ENCODE data around the gene ZNF385D. TPM values are rescaled to one million over a fixed set of nuclear protein-coding genes. Genes with fewer than 3 reads are reported as not detected.

The ZNF385D gene
- total RNA-seq (10 to 100 TPM in 1 of 2 donors, 1 to 10 TPM in 1; 3.1 to 30.9 TPM), polyA plus RNA-seq (under 1 TPM; 0.17 to 0.81 TPM)
- long read RNA-seq, donor 1, full-length matches to known transcripts = 3 of 3 reads
- long read RNA-seq, donor 1, partial matches to known transcripts = 0 of 3 reads
- long read RNA-seq, donor 1, other reads (novel, unspliced or antisense) = 0 of 3 reads
- long read RNA-seq, donor 2, full-length matches to known transcripts = 1 of 1 reads
- long read RNA-seq, donor 2, partial matches to known transcripts = 0 of 1 reads
- long read RNA-seq, donor 2, other reads (novel, unspliced or antisense) = 0 of 1 reads
- long read RNA-seq, donor 3, full-length matches to known transcripts = 2 of 2 reads
- long read RNA-seq, donor 3, partial matches to known transcripts = 0 of 2 reads
- long read RNA-seq, donor 3, other reads (novel, unspliced or antisense) = 0 of 2 reads
- long read RNA-seq, donor 4, full-length matches to known transcripts = 1 of 1 reads
- long read RNA-seq, donor 4, partial matches to known transcripts = 0 of 1 reads
- long read RNA-seq, donor 4, other reads (novel, unspliced or antisense) = 0 of 1 reads
- long read RNA-seq, donor 5, full-length matches to known transcripts = 2 of 2 reads
- long read RNA-seq, donor 5, partial matches to known transcripts = 0 of 2 reads
- long read RNA-seq, donor 5, other reads (novel, unspliced or antisense) = 0 of 2 reads

GRCh38 chr3:21750831-21751391 lies at the start of gene ZNF385D:
ZNF385D (minus strand) TSS chr3:21751210; CDS start chr3:21750916, 294 bp downstream.
- 4 to 5% methylated on average over 31 of the region's 31 CpGs for WGBS, 2 donors
- Histone ChIP-seq H3K27ac (ENCODE audit: low read depth in 1 of 2, low read length in 1 of 2) (peak within 1 kb of the TSS in 1 of 2 donors; percentile 59), H3K9ac (ENCODE audit: insufficient read depth in 1 of 2, low read length in 2 of 2) (peak within 1 kb of the TSS; percentile 32 to 75)

GRCh38 chr3:21798356-21799088 lies 47.5 kb upstream of the ZNF385D start:
- WGBS, 2 donors = 94% methylated on average over 9 of the region's 9 CpGs
- Histone ChIP-seq H3K27me3 (ENCODE audit: control insufficient read depth in 3 of 3, insufficient read depth in 3 of 3, low read length in 2 of 3) (no peaks in the 10 kb centered on the region), H3K36me3 (ENCODE audit: control insufficient read depth in 4 of 4, insufficient read depth in 4 of 4, low read length in 4 of 4) (peaks cover 0 to 2% (median 0%) of the 10 kb centered on the region in 4 donors), H3K9ac (ENCODE audit: insufficient read depth in 1 of 2, low read length in 2 of 2) (no peak overlapping the region), H3K27ac (ENCODE audit: low read depth in 1 of 2, low read length in 1 of 2) (no peak overlapping the region), H3K4me1 (ENCODE audit: control insufficient read depth in 5 of 5, insufficient read depth in 5 of 5, low read length in 5 of 5) (peaks cover 0 to 26% (median 2%) of the 10 kb centered on the region in 5 donors), H3K4me3 (no peak overlapping the region), H3K9me3 (ENCODE audit: control insufficient read depth in 4 of 4, insufficient read depth in 3 of 4, low read length in 3 of 4) (no peaks in the 10 kb centered on the region)
- no peak for ATAC-seq (ENCODE audit: insufficient read depth, low FRiP score)
- no peak for TF ChIP-seq CTCF (IDR thresholded peaks at IDR 0.05; ENCODE audit: control extremely low read depth, extremely low read depth)
- DNase-seq = no peak

More at GRCh38 chr3:21750831-21751391, at the start of gene ZNF385D:
- Histone ChIP-seq H3K4me3 (no peak within 1 kb of the TSS), H3K4me1 (ENCODE audit: control insufficient read depth in 5 of 5, insufficient read depth in 5 of 5, low read length in 5 of 5) (peaks cover 0 to 34% (median 9%) of the 10 kb centered on the region in 5 donors), H3K27me3 (ENCODE audit: control insufficient read depth in 3 of 3, insufficient read depth in 3 of 3, low read length in 2 of 3) (no peaks in the 10 kb centered on the region), H3K36me3 (ENCODE audit: control insufficient read depth in 4 of 4, insufficient read depth in 4 of 4, low read length in 4 of 4) (peaks cover 0 to 4% (median 0%) of the 10 kb centered on the region in 4 donors), H3K9me3 (ENCODE audit: control insufficient read depth in 4 of 4, insufficient read depth in 3 of 4, low read length in 3 of 4) (peaks cover 0 to 2% (median 0%) of the 10 kb centered on the region in 4 donors)
- DNase-seq (peak; percentile 89 to 92 (median 91)), ATAC-seq (ENCODE audit: insufficient read depth, low FRiP score) (peak; percentile 21)
- TF ChIP-seq CTCF (IDR thresholded peaks at IDR 0.05; ENCODE audit: control extremely low read depth, extremely low read depth) = no peak

- Histone ChIP-seq H3K9me3 (ENCODE audit: control insufficient read depth in 4 of 4, insufficient read depth in 3 of 4, low read length in 3 of 4) (no peaks in the 10 kb centered on the region), H3K36me3 (ENCODE audit: control insufficient read depth in 4 of 4, insufficient read depth in 4 of 4, low read length in 4 of 4) (peaks cover 0 to 2% (median 0%) of the 10 kb centered on the region in 4 donors), H3K27ac (ENCODE audit: low read depth in 1 of 2, low read length in 1 of 2) (no peak overlapping the region), H3K9ac (ENCODE audit: insufficient read depth in 1 of 2, low read length in 2 of 2) (no peak overlapping the region), H3K4me3 (no peak overlapping the region), H3K27me3 (ENCODE audit: control insufficient read depth in 3 of 3, insufficient read depth in 3 of 3, low read length in 2 of 3) (no peaks in the 10 kb centered on the region), H3K4me1 (ENCODE audit: control insufficient read depth in 5 of 5, insufficient read depth in 5 of 5, low read length in 5 of 5) (peaks cover 0 to 32% (median 7%) of the 10 kb centered on the region in 5 donors)
- TF ChIP-seq CTCF (IDR thresholded peaks at IDR 0.05; ENCODE audit: control extremely low read depth, extremely low read depth) = no peak
- DNase-seq (peak in 2 of 3 donors; percentile 78 to 89), ATAC-seq (ENCODE audit: insufficient read depth, low FRiP score) (no peak)
- 24 to 42% methylated on average over 2 of the region's 2 CpGs for WGBS, 2 donors
These were observed 44.9 kb upstream of the ZNF385D start for GRCh38 chr3:21795921-21796320.

Measured in lung (tissue), 16 donors.